H9 (cell line): Measurements from ENCODE around the gene CRTAP. TPM values are rescaled to one million over a fixed set of nuclear protein-coding genes. Genes with fewer than 3 reads are reported as not detected.

Experiments used
- DNase-seq: peaks from one replicate; pipeline ENCODE4 v3.0.0-alpha.2; 2017
- H2AFZ ChIP-seq: one replicate; pipeline ENCODE4 v1.6.1; 2013; ENCODE audit warnings: mild to moderate bottlenecking, low read length, control low read depth, moderate library complexity
- H2AK5ac ChIP-seq: 2 replicates; pipeline ENCODE4 v1.6.1; 2013; ENCODE audit warnings: low read length, control low read depth, mixed read lengths; ENCODE audit not compliant: insufficient read length
- H2BK120ac ChIP-seq: one replicate; pipeline ENCODE4 v1.6.1; 2013; ENCODE audit warnings: low read depth, mild to moderate bottlenecking, low read length, control low read depth, inconsistent platforms; ENCODE audit not compliant: poor library complexity, severe bottlenecking
- H2BK12ac ChIP-seq: 2 replicates; pipeline ENCODE4 v1.6.1; 2013; ENCODE audit warnings: low read length, control low read depth, mixed read lengths, low read depth; ENCODE audit not compliant: insufficient read length
- H2BK15ac ChIP-seq: 2 replicates; pipeline ENCODE4 v1.6.1; 2013; ENCODE audit warnings: low read depth, low read length, control low read depth
- H2BK20ac ChIP-seq: one replicate; pipeline ENCODE4 v1.6.1; 2013; ENCODE audit warnings: low read depth, mild to moderate bottlenecking, low read length, control low read depth, inconsistent platforms; ENCODE audit not compliant: poor library complexity, severe bottlenecking
- H2BK5ac ChIP-seq: 2 replicates; pipeline ENCODE4 v1.6.1; 2013; ENCODE audit warnings: low read length, control low read depth, mixed read lengths; ENCODE audit not compliant: insufficient read length
- H3K14ac ChIP-seq: 2 replicates; pipeline ENCODE4 v1.6.1; 2013; ENCODE audit warnings: low read length, control low read depth; ENCODE audit not compliant: insufficient read depth
- H3K18ac ChIP-seq: 2 replicates; pipeline ENCODE4 v1.6.1; 2013; ENCODE audit warnings: low read depth, mild to moderate bottlenecking, mixed read lengths, low read length, control low read depth; ENCODE audit not compliant: insufficient read length
- H3K23ac ChIP-seq: 2 replicates; pipeline ENCODE4 v1.6.1; 2013; ENCODE audit warnings: low read length, control low read depth, mixed read lengths, low read depth; ENCODE audit not compliant: insufficient read length
- H3K23me2 ChIP-seq: 2 replicates; pipeline ENCODE4 v1.6.1; 2013; ENCODE audit warnings: low read depth, mild to moderate bottlenecking, mixed read lengths, low read length, control low read depth; ENCODE audit not compliant: insufficient read length, poor library complexity, severe bottlenecking
- H3K27ac ChIP-seq: 2 replicates; pipeline ENCODE4 v1.5.1; 2013; ENCODE audit warnings: low read length, control low read depth, mixed read lengths, low read depth; ENCODE audit not compliant: insufficient read length
- H3K27me3 ChIP-seq: 2 replicates; pipeline ENCODE4 v1.6.1; 2013; ENCODE audit warnings: low read length, control low read depth, inconsistent platforms; ENCODE audit not compliant: insufficient read depth
- H3K4ac ChIP-seq: 2 replicates; pipeline ENCODE4 v1.6.1; 2013; ENCODE audit warnings: low read depth, mild to moderate bottlenecking, control low read depth, inconsistent platforms, low read length, moderate library complexity
- H3K4me1 ChIP-seq: 2 replicates; pipeline ENCODE4 v1.6.1; 2013; ENCODE audit warnings: low read length, control low read depth, inconsistent platforms; ENCODE audit not compliant: insufficient read depth
- H3K4me2 ChIP-seq: 2 replicates; pipeline ENCODE4 v1.6.1; 2013; ENCODE audit warnings: low read length, control low read depth, mixed read lengths; ENCODE audit not compliant: insufficient read length, insufficient read depth
- H3K56ac ChIP-seq: 2 replicates; pipeline ENCODE4 v1.6.1; 2013; ENCODE audit warnings: low read depth, mild to moderate bottlenecking, mixed read lengths, low read length, control low read depth; ENCODE audit not compliant: insufficient read length
- H3K79me1 ChIP-seq: 2 replicates; pipeline ENCODE4 v1.6.1; 2013; ENCODE audit warnings: low read depth, mild to moderate bottlenecking, moderate library complexity, low read length, control low read depth, inconsistent platforms; ENCODE audit not compliant: insufficient read depth, poor library complexity, severe bottlenecking
- H3K79me2 ChIP-seq: 2 replicates; pipeline ENCODE4 v1.6.1; 2013; ENCODE audit warnings: low read length, control low read depth, inconsistent platforms; ENCODE audit not compliant: insufficient read depth
- H3K9ac ChIP-seq: 2 replicates; pipeline ENCODE4 v1.6.1; 2013; ENCODE audit warnings: low read length, control low read depth, mixed read lengths; ENCODE audit not compliant: insufficient read length; ENCODE audit errors: extremely low read depth
- H3K9me3 ChIP-seq: one replicate; pipeline ENCODE4 v1.6.1; 2013; ENCODE audit warnings: low read depth, low read length, inconsistent platforms; ENCODE audit not compliant: control insufficient read depth
- H3T11ph ChIP-seq: one replicate; pipeline ENCODE4 v1.6.1; 2013; ENCODE audit warnings: mild to moderate bottlenecking, low read length, control low read depth, inconsistent platforms
- H4K20me1 ChIP-seq: one replicate; pipeline ENCODE4 v1.6.1; 2013; ENCODE audit not compliant: control insufficient read depth, insufficient read length, insufficient read depth
- H4K5ac ChIP-seq: 2 replicates; pipeline ENCODE4 v1.6.1; 2013; ENCODE audit warnings: low read depth, mild to moderate bottlenecking, mixed read lengths, low read length, control low read depth; ENCODE audit not compliant: insufficient read length
- H4K8ac ChIP-seq: replicated peaks from 2 replicates; pipeline ENCODE4 v1.6.1; 2013; ENCODE audit warnings: low read length, control low read depth, mixed read lengths, low read depth; ENCODE audit not compliant: insufficient read length
- H4K91ac ChIP-seq: 2 replicates; pipeline ENCODE4 v1.6.1; 2013; ENCODE audit warnings: low read depth, mild to moderate bottlenecking, moderate library complexity, mixed read lengths, low read length, control low read depth; ENCODE audit not compliant: insufficient read length
- H3K27ac Mint-ChIP-seq, 3 experiments: 2 replicates in 2 of 3; 3 replicates in 1 of 3; pipeline ENCODE4 v1.8.0; 2020 to 2021; ENCODE audit warnings: mixed read lengths in 3 of 3, mild to moderate bottlenecking in 1 of 3, moderate library complexity in 1 of 3
- H3K27me3 Mint-ChIP-seq: 2 replicates; pipeline ENCODE4 v1.8.0; 2021; ENCODE audit warnings: low read depth, mild to moderate bottlenecking, moderate library complexity, mixed read lengths
- H3K36me3 Mint-ChIP-seq, 3 experiments: 2 replicates in 2 of 3; 3 replicates in 1 of 3; pipeline ENCODE4 v1.8.0; 2020 to 2021; ENCODE audit warnings: low read depth in 3 of 3, mixed read lengths in 3 of 3; ENCODE audit not compliant: insufficient read depth in 1 of 3
- H3K4me1 Mint-ChIP-seq, 2 experiments: 2 replicates each; pipeline ENCODE4 v1.8.0; 2020; ENCODE audit warnings: mixed read lengths in 2 of 2
- H3K4me3 Mint-ChIP-seq, 2 experiments: 2 replicates in 1 of 2; 3 replicates in 1 of 2; pipeline ENCODE4 v1.8.0; 2020 to 2021; ENCODE audit warnings: mild to moderate bottlenecking in 2 of 2, mixed read lengths in 2 of 2, moderate library complexity in 1 of 2
- H3K9me3 Mint-ChIP-seq, 2 experiments: 2 replicates in 1 of 2; 3 replicates in 1 of 2; pipeline ENCODE4 v1.8.0; 2020; ENCODE audit warnings: mild to moderate bottlenecking in 2 of 2, mixed read lengths in 2 of 2, moderate library complexity in 1 of 2
- CTCF ChIP-seq: fragments of 200-600 bp; sonication (generic); conservative IDR thresholded peaks from 3 replicates; pipeline ENCODE4 v1.8.0; 2021; ENCODE audit warnings: antibody characterized with exemption, mild to moderate bottlenecking
- WGBS: extraction: QIAGEN DNeasy Blood & Tissue Kit; methylation state at CpG from one replicate; pipeline ENCODE4 v1.1.7; 2013; ENCODE audit warnings: missing lambda C conversion rate, low lambda C conversion rate, mixed read lengths; ENCODE audit not compliant: insufficient read length; ENCODE audit errors: extremely low coverage; 5-methylcytosine and 5-hydroxymethylcytosine counted together
- total RNA-seq: library from RNA; stranded (reverse); gene quantifications from 2 replicates; pipeline ENCODE4 v1.2.1, GENCODE V29; 2021

CRTAP gene
- total RNA-seq, 1 experiment from 2014 or later = 159 TPM

GRCh38 chr3:33146791-33147445, 33.1 kb downstream of the CRTAP start:
- Histone ChIP-seq H2BK20ac (no peak overlapping the region), H2BK15ac (no peak overlapping the region), H2AK5ac (no peak overlapping the region), H3K23me2 (no peaks in the 10 kb centered on the region), H3K9ac (no peak overlapping the region), H2BK12ac (no peak overlapping the region), H3K27ac (no peak overlapping the region), H2AFZ (no peak overlapping the region), H3K14ac (no peak overlapping the region), H3K79me2 (no peaks in the 10 kb centered on the region), H3K18ac (no peak overlapping the region), H4K91ac (no peak overlapping the region), H2BK5ac (no peak overlapping the region), H3K27me3 (no peaks in the 10 kb centered on the region), H3K79me1 (no peaks in the 10 kb centered on the region), H3T11ph (no peak overlapping the region), H3K4ac (no peak overlapping the region), H4K20me1 (no peaks in the 10 kb centered on the region), H4K8ac (no peak overlapping the region), H3K9me3 (no peaks in the 10 kb centered on the region), H4K5ac (no peak overlapping the region), H3K23ac (no peak overlapping the region), H3K4me1 (no peaks in the 10 kb centered on the region), H3K56ac (no peak overlapping the region), H3K4me2 (no peak overlapping the region), H2BK120ac (no peak overlapping the region)
- TF ChIP-seq CTCF = no peak
- Mint-ChIP-seq H3K4me3 (no peak overlapping the region), H3K4me1 (peaks cover 0 to 7% of the 10 kb centered on the region in 2 experiments; a peak in 3 of 4 replicates), H3K27me3 (peaks cover 2% of the 10 kb centered on the region; the same call in 1 of the 2 replicates), H3K9me3 (no peaks in the 10 kb centered on the region), H3K27ac (peak overlapping the region in 1 of 3 experiments; percentile 30; a peak in 1 of 7 replicates), H3K36me3 (peaks cover 9 to 20% (median 12%) of the 10 kb centered on the region in 3 experiments; a peak in 6 of 7 replicates)
- no CpG with 5 or more reads among the region's 8 CpGs for WGBS
- DNase-seq = no peak
